K562 (cell line): Measurements from ENCODE around the gene ZNF556.

Experiments
- MYNN ChIP-seq, 2 experiments: sonication (generic); formaldehyde crosslinking in 1 of 2; IDR thresholded peaks; 2 replicates each; pipeline versions ENCODE4 v1.5.0 to v1.6.1; 2016 to 2020; ENCODE audit warnings: antibody characterized with exemption in 1 of 2, missing genetic modification reagents in 1 of 2
- ZNF175 ChIP-seq: fragments of 200-800 bp; sonication (Bioruptor generic); IDR thresholded peaks from 2 replicates; pipeline ENCODE4 v1.6.1; 2016; ENCODE audit warnings: low read depth, mild to moderate bottlenecking, missing genetic modification characterization, missing compliant biosample characterization
- TF ChIP-seq, protein P1 (sequence below): fragments of 250-450 bp; sonication (Bioruptor Pico); IDR thresholded peaks from 2 replicates; pipeline ENCODE4 v1.5.0; 2020; ENCODE audit warnings: mild to moderate bottlenecking, borderline replicate concordance
- TF ChIP-seq, protein P2 (sequence below), 3 experiments: IDR thresholded peaks in 2 of 3; conservative IDR thresholded peaks in 1 of 3; 2 replicates each; pipeline ENCODE4 v1.5.1; 2011 to 2012; ENCODE audit warnings: low read length in 3 of 3, mild to moderate bottlenecking in 3 of 3, control low read depth in 2 of 3, improper control_type of control experiment in 1 of 3, inconsistent platforms in 1 of 3, low read depth in 1 of 3, mixed read lengths in 1 of 3, moderate library complexity in 1 of 3; ENCODE audit not compliant: insufficient read depth in 2 of 3
- TF ChIP-seq, protein P3 (sequence below): fragments of 250-450 bp; sonication (Bioruptor Pico); IDR thresholded peaks from 2 replicates; pipeline ENCODE4 v1.8.0; 2021; ENCODE audit warnings: borderline replicate concordance, mild to moderate bottlenecking, moderate library complexity; ENCODE audit not compliant: poor library complexity, severe bottlenecking
- TF ChIP-seq, protein P4 (sequence below): fragments of 450-650 bp; conservative IDR thresholded peaks from 2 replicates; pipeline ENCODE4 v1.6.1; 2016; ENCODE audit warnings: missing genetic modification characterization, low read depth, mild to moderate bottlenecking, missing compliant biosample characterization, moderate library complexity
- TF ChIP-seq, protein P5 (sequence below): sonication (generic); formaldehyde crosslinking; IDR thresholded peaks from 2 replicates; pipeline ENCODE4 v1.9.0; 2022; ENCODE audit warnings: mild to moderate bottlenecking, missing genetic modification reagents

DNA sequence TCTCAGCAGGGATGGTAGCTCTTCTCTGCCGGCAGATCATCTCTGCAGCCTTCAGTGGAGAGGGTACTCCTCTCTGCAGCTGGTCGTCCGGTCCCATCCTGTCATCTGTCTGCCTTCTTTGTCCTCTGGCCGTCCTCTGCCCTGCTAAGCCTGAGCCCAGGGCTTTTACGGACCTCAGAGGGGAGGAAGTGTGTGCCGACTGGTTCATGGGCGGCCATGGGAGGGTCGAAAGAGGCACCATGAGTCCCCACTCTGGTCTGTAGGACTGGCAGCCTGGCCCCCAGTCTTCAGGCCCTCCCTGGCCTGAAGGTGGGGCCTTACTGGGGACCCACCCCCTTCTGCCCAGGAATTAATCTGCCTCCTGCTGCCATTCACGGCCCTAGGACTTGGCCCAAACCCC is 43.5 kb upstream of the ZNF556 start:
- TF ChIP-seq ZNF175 (CRISPR knock-in tag), result no peak
- TF ChIP-seq, protein P1, sequence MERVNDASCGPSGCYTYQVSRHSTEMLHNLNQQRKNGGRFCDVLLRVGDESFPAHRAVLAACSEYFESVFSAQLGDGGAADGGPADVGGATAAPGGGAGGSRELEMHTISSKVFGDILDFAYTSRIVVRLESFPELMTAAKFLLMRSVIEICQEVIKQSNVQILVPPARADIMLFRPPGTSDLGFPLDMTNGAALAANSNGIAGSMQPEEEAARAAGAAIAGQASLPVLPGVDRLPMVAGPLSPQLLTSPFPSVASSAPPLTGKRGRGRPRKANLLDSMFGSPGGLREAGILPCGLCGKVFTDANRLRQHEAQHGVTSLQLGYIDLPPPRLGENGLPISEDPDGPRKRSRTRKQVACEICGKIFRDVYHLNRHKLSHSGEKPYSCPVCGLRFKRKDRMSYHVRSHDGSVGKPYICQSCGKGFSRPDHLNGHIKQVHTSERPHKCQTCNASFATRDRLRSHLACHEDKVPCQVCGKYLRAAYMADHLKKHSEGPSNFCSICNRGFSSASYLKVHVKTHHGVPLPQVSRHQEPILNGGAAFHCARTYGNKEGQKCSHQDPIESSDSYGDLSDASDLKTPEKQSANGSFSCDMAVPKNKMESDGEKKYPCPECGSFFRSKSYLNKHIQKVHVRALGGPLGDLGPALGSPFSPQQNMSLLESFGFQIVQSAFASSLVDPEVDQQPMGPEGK (CRISPR knock-in tag), result no peak
- TF ChIP-seq, protein P2, sequence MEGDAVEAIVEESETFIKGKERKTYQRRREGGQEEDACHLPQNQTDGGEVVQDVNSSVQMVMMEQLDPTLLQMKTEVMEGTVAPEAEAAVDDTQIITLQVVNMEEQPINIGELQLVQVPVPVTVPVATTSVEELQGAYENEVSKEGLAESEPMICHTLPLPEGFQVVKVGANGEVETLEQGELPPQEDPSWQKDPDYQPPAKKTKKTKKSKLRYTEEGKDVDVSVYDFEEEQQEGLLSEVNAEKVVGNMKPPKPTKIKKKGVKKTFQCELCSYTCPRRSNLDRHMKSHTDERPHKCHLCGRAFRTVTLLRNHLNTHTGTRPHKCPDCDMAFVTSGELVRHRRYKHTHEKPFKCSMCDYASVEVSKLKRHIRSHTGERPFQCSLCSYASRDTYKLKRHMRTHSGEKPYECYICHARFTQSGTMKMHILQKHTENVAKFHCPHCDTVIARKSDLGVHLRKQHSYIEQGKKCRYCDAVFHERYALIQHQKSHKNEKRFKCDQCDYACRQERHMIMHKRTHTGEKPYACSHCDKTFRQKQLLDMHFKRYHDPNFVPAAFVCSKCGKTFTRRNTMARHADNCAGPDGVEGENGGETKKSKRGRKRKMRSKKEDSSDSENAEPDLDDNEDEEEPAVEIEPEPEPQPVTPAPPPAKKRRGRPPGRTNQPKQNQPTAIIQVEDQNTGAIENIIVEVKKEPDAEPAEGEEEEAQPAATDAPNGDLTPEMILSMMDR (IDR thresholded peaks at IDR 0.05 in 2 of 3, conservative IDR thresholded peaks at IDR 0.05 in 1 of 3; ENCODE audit: insufficient read depth in 2 of 3, low read depth in 1 of 3, low read length in 3 of 3), result no peak
- TF ChIP-seq MYNN (IDR thresholded peaks at IDR 0.05), result no peak
- TF ChIP-seq MYNN (CRISPR knock-in tag; IDR thresholded peaks at IDR 0.05), result no peak
- TF ChIP-seq, protein P3, sequence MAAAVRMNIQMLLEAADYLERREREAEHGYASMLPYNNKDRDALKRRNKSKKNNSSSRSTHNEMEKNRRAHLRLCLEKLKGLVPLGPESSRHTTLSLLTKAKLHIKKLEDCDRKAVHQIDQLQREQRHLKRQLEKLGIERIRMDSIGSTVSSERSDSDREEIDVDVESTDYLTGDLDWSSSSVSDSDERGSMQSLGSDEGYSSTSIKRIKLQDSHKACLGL (CRISPR knock-in tag), result no peak
- TF ChIP-seq, protein P4, sequence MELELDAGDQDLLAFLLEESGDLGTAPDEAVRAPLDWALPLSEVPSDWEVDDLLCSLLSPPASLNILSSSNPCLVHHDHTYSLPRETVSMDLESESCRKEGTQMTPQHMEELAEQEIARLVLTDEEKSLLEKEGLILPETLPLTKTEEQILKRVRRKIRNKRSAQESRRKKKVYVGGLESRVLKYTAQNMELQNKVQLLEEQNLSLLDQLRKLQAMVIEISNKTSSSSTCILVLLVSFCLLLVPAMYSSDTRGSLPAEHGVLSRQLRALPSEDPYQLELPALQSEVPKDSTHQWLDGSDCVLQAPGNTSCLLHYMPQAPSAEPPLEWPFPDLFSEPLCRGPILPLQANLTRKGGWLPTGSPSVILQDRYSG (tag), result no peak
- TF ChIP-seq, protein P5, sequence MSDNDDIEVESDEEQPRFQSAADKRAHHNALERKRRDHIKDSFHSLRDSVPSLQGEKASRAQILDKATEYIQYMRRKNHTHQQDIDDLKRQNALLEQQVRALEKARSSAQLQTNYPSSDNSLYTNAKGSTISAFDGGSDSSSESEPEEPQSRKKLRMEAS (CRISPR knock-in tag), result no peak
